ENCODE measurements around the gene CRYBB3.

DNA sequence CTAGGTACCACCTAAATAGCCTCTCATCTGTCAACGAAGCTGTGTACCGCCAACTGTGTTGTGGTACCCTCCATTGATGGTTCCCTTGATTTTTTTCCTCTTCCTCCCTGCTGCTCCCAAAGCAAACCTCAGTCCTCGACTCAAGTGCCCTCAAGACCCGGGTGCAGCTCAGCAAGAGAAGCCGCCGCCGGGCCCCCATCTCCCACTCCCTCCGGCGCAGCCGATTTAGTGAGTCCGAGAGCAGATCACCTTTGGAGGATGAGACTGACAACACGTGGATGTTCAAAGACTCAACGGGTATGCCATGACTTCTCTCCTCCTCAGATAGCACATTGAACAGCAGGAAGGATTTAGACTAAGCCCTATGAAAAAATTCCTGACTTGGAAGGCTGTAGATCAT lies 22.4 kb upstream of the CRYBB3 start:
- TF ChIP-seq, protein P1, sequence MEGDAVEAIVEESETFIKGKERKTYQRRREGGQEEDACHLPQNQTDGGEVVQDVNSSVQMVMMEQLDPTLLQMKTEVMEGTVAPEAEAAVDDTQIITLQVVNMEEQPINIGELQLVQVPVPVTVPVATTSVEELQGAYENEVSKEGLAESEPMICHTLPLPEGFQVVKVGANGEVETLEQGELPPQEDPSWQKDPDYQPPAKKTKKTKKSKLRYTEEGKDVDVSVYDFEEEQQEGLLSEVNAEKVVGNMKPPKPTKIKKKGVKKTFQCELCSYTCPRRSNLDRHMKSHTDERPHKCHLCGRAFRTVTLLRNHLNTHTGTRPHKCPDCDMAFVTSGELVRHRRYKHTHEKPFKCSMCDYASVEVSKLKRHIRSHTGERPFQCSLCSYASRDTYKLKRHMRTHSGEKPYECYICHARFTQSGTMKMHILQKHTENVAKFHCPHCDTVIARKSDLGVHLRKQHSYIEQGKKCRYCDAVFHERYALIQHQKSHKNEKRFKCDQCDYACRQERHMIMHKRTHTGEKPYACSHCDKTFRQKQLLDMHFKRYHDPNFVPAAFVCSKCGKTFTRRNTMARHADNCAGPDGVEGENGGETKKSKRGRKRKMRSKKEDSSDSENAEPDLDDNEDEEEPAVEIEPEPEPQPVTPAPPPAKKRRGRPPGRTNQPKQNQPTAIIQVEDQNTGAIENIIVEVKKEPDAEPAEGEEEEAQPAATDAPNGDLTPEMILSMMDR (IDR thresholded peaks at IDR 0.05) = no peak
- TF ChIP-seq EZH2 (IDR thresholded peaks at IDR 0.05; ENCODE audit: borderline replicate concordance, insufficient read depth, low read depth, low read length, poor library complexity, severe bottlenecking) = no peak
